Osteoblast (primary cell): ENCODE results near the gene SMG1. TPM values are rescaled to one million over a fixed set of nuclear protein-coding genes. Genes with fewer than 3 reads are reported as not detected.
A peak's percentile ranks its signal among the peaks of the same experiment; 100 is the strongest.
"Not testable (repeated sequence)": the region's sequence is repeated elsewhere in the genome, so short reads cannot be mapped to it uniquely, and the experiment has no call there.

Source experiments
- DNase-seq: peaks from one replicate; pipeline ENCODE4 v3.0.0; 2011; ENCODE audit warnings: low spot score, mixed read lengths; ENCODE audit not compliant: insufficient read length; ENCODE audit errors: missing footprints
- H2AFZ ChIP-seq: 2 replicates; pipeline ENCODE4 v1.6.0; 2011; ENCODE audit warnings: mild to moderate bottlenecking, low read length
- H3K27ac ChIP-seq: 2 replicates; pipeline ENCODE4 v1.5.1; 2011; ENCODE audit warnings: mild to moderate bottlenecking, low read depth, low read length, moderate library complexity
- H3K27me3 ChIP-seq: 2 replicates; pipeline ENCODE4 v1.6.0; 2012; ENCODE audit warnings: mild to moderate bottlenecking, control low read depth, inconsistent platforms, low read length, moderate library complexity; ENCODE audit not compliant: insufficient read depth
- H3K36me3 ChIP-seq: 2 replicates; pipeline ENCODE4 v1.5.1; 2011; ENCODE audit warnings: mild to moderate bottlenecking, low read length, control low read depth, moderate library complexity; ENCODE audit not compliant: insufficient read depth
- H3K4me1 ChIP-seq: 2 replicates; pipeline ENCODE4 v1.5.1; 2011; ENCODE audit warnings: mild to moderate bottlenecking, low read length, control low read depth, moderate library complexity; ENCODE audit not compliant: insufficient read depth
- H3K4me2 ChIP-seq: 2 replicates; pipeline ENCODE4 v1.6.0; 2011; ENCODE audit warnings: mild to moderate bottlenecking, low read length; ENCODE audit not compliant: insufficient read depth
- H3K4me3 ChIP-seq: fragments of 200-600 bp; sonication (generic); 3 replicates; pipeline ENCODE4 v1.5.1; 2012; ENCODE audit warnings: mild to moderate bottlenecking, low read length, inconsistent platforms; ENCODE audit not compliant: insufficient read depth
- H3K79me2 ChIP-seq: 2 replicates; pipeline ENCODE4 v1.6.0; 2012; ENCODE audit warnings: mild to moderate bottlenecking, low read length, control low read depth, inconsistent platforms; ENCODE audit not compliant: insufficient read depth
- H3K9me3 ChIP-seq: 2 replicates; pipeline ENCODE4 v1.5.1; 2011; ENCODE audit warnings: low read depth, low read length, control low read depth
- H4K20me1 ChIP-seq: 2 replicates; pipeline ENCODE4 v1.6.0; 2012; ENCODE audit warnings: mild to moderate bottlenecking, low read length, control low read depth; ENCODE audit not compliant: insufficient read depth
- total RNA-seq: library from RNA; depleted of rRNA; stranded (reverse); fragments of >200 nt; gene quantifications from 2 replicates; pipeline ENCODE4 v1.2.3, GENCODE V29; 2012
- TF ChIP-seq, protein P1 (sequence below): IDR thresholded peaks from 2 replicates; pipeline ENCODE4 v1.5.1; 2011; ENCODE audit warnings: mild to moderate bottlenecking, low read depth, low read length, moderate library complexity; ENCODE audit errors: extremely low read depth

Gene SMG1
- total RNA-seq, 1 donor = 101 TPM

DNA sequence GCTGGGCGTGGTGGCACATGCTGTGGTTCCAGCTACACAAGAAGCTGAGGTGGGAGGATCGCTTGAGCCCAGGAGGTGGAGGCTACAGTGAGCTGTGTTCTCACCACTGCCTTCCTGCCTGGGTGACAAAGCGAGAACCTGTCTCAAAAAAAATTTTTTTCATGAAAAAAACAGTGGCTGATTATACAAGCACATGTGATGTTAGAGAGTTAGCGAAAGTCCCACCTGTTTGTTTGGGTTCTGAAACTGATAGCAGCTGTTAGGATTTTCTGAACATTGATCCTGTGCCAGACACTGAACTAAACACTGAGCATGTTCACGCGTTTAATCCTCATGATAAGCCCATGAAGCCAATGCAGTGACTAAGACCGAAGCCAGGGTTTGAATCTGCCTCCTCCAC lies 159.0 kb downstream of the SMG1 start:
- H2AFZ ChIP-seq, H3K36me3 ChIP-seq, H3K79me2 ChIP-seq, H3K9me3 ChIP-seq, H3K27me3 ChIP-seq, H3K4me2 ChIP-seq, H3K4me1 ChIP-seq, H3K27ac ChIP-seq, H4K20me1 ChIP-seq, H3K4me3 ChIP-seq, DNase-seq: not testable (repeated sequence)

DNA sequence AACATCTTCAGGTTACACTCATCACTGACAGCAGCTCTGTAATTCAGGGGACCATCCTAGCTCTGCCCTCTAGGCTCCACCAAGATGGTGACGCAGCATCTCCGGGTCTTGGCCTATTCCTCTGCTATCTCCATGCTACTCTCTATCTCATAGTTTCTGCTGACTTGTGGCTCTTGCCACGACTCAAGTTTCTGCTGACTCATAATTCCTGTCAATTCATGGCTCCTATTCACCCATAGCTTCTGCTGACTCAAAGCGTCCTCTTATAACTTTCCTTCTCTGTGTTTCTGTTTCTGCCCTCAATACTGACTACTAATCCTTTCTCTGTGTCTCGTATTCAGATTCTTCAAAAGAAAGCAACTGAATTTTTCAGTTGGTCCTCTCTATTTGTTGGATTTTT lies 163.5 kb downstream of the SMG1 start:
- H3K9me3 ChIP-seq, DNase-seq, H3K4me1 ChIP-seq, H2AFZ ChIP-seq, H3K27me3 ChIP-seq, H4K20me1 ChIP-seq, H3K4me3 ChIP-seq, H3K27ac ChIP-seq, H3K79me2 ChIP-seq, H3K4me2 ChIP-seq, H3K36me3 ChIP-seq: not testable (repeated sequence)

DNA sequence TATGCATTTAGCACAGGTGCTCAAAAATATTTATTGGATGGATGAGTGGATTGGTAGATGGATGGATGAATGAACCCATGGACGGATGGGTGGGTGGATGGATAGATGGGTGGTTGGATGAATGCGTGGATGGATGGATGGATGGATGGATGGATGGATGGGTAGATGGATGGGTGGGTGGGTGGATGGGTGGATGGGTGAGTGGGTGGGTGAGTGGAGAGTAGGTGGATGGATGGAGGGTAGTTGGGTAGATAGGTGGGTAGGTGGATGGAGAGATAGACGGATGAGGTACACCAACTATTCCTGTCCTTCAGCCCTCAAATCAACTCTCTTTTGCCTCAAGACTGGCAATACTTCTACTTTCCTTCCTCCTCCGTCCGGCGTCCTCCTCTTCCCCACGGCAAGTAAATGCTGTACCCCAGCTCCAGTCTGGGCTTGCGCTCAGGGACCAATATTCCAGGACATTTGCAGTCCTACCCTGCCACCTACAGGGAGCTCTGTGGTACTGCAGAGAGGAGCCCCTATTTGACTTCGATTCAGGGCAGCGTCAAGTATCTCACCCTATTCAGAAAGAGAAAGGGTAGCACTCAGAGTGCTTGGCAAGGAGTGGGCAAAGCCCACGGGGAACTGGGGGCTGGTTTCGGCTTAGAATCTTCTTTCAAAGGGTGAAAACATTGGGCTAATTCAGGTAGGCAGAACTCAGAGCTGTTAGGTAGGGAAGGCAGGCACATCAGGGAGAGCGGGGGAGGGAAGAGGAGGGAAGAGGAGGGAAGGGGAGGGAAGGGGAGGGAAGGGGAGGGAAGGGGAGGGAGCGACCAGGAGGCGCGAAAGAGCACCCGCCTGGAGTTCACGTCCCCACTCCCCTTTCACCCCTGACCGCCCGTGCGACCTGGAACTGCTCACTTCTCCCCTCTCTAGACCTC lies 166.3 kb downstream of the SMG1 start:
- not testable (repeated sequence) for H2AFZ ChIP-seq, H3K4me2 ChIP-seq, H3K36me3 ChIP-seq, H3K9me3 ChIP-seq, DNase-seq, H3K27ac ChIP-seq, H3K4me3 ChIP-seq, H4K20me1 ChIP-seq, H3K4me1 ChIP-seq, H3K27me3 ChIP-seq, H3K79me2 ChIP-seq
- TF ChIP-seq, protein P1, sequence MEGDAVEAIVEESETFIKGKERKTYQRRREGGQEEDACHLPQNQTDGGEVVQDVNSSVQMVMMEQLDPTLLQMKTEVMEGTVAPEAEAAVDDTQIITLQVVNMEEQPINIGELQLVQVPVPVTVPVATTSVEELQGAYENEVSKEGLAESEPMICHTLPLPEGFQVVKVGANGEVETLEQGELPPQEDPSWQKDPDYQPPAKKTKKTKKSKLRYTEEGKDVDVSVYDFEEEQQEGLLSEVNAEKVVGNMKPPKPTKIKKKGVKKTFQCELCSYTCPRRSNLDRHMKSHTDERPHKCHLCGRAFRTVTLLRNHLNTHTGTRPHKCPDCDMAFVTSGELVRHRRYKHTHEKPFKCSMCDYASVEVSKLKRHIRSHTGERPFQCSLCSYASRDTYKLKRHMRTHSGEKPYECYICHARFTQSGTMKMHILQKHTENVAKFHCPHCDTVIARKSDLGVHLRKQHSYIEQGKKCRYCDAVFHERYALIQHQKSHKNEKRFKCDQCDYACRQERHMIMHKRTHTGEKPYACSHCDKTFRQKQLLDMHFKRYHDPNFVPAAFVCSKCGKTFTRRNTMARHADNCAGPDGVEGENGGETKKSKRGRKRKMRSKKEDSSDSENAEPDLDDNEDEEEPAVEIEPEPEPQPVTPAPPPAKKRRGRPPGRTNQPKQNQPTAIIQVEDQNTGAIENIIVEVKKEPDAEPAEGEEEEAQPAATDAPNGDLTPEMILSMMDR = peak; percentile 46

DNA sequence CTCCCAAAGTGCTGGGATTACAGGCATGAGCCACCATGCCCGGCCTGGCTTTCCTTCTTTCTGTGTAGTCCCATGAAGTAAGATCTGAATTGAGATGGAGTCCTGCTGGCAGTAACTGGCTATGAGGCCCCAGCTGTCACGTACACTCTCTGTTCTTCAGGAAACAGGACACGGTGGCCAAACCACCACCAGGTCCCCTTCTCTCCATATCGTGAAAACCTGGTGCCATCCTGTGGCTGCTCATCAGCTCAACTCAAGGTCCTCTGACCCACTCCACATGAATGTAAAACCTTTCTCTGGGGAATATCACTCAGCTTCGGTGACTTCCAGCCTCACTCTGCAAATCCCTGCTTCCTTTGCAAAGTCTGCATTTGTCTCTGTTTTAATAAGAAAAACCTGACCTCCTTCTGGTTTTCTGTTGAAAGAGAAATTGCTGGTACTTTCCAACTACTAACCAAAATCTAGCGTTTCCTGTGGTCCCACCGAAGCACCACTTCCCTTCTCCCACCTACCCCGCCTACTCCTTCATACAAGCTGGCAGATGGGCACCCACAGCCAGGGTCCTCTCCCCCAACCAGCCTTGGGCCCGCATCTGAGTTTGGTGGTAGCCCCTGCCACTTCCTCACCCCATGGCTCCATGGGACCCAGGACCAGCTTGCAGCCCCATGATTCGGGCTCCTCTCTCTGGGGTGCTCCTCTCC lies 168.1 kb downstream of the SMG1 start:
- not testable (repeated sequence) for H3K36me3 ChIP-seq, H3K4me1 ChIP-seq, H3K27ac ChIP-seq, H3K4me3 ChIP-seq, H3K4me2 ChIP-seq, H3K9me3 ChIP-seq, H3K27me3 ChIP-seq, H4K20me1 ChIP-seq, DNase-seq, H3K79me2 ChIP-seq, H2AFZ ChIP-seq

DNA sequence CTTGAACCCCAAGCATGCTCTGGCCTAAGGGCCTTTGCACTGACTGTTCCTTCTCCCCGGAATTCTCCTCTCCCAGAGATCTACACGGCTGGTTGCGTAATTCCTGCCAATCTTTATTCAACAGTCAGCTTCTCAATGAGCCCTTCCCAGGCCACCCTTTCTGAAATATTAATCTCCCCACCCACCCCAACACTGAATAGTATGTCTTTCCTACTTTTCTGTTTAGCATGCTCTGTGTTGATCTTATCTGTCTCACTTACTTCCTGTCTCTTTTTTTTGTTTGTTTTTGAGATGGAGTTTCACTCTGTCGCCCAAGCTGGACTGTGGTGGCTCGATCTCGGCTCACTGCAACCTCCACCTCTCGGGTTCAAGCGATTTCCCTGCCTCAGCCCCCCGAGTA lies 169.6 kb downstream of the SMG1 start:
- H3K36me3 ChIP-seq, H3K4me3 ChIP-seq, H4K20me1 ChIP-seq, H3K4me2 ChIP-seq, H3K79me2 ChIP-seq, DNase-seq, H3K9me3 ChIP-seq, H3K27ac ChIP-seq, H2AFZ ChIP-seq, H3K27me3 ChIP-seq, H3K4me1 ChIP-seq: not testable (repeated sequence)

Other genes with a start within 250 kb of the SMG1 start
- 1,058 and 1,145 TPM in 2 replicates for gene RPS15A, start 136.1 kb downstream of the SMG1 start, total RNA-seq
- gene ARL6IP1, start 124.9 kb downstream of the SMG1 start, total RNA-seq = 113 and 121 TPM in 2 replicates
- 1.1 and 1.5 TPM in 2 replicates for gene TMC7, start 57.5 kb upstream of the SMG1 start, total RNA-seq
- gene COQ7, start 141.2 kb upstream of the SMG1 start, total RNA-seq = 17.4 and 20.3 TPM in 2 replicates
- gene ITPRIPL2, start 187.6 kb upstream of the SMG1 start, total RNA-seq = 58.6 and 59.4 TPM in 2 replicates
- gene SYT17, start 241.8 kb upstream of the SMG1 start, total RNA-seq = under 0.01 and 0.29 TPM in 2 replicates